AG08396 (cell line): ENCODE results near the gene RAC3.

Experiments
- DNase-seq: peaks from one replicate; pipeline ENCODE4 v3.0.0; 2012; ENCODE audit warnings: low spot score, mixed read lengths

Gene RAC3

GRCh38 chr17:82041144-82041814 is 9.8 kb downstream of the RAC3 start:
- no peak for DNase-seq

- no peak for DNase-seq
These were observed 11.2 kb downstream of the RAC3 start for GRCh38 chr17:82042649-82043048.

DNA sequence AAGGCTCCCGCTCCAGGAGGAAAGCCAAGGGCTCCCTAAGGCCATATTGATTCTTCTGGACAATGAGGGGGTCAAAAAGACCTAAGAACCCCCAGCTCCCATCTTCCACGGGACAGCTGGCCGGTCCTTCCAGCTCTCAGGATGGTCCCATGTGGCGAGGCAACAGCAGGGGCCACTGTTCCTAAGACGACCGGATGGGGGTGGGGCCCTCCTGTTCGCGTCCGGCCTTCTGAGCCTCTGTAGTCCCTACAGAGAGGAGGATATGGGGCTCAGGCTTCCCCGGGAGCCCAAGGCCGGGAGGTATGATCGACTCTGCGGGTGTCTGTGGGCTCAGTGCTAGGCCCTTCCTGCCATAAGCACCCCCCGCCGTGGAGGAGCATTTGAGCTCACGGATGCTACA is 12.0 kb downstream of the RAC3 start:
- DNase-seq: no peak

DNA sequence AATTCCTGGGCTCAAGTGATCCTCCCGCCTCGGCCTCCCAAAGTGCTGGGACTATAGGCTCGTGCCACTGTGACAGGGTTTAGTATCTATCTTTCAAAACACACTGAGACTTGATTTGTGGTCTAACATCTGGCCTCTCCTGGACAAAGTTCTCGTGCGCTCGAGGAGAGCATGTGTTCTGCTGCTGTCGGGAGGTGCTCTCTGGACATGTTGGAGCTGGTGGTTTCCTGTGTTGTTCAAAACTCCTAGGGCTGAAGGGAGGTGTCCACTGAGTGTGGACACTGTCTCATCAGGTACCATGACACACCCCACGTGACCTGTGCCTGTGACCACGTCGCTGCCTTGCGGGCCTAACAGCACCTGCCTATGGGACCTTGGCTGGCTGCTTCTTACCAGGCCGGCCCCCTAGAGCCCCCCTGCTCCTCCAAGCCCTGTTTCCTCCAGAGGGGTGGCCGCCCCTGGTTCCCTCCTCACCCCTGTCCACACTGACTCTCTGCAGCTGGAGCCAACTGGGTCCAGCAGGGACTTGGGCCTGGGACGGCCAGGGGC is 14.5 kb downstream of the RAC3 start:
- DNase-seq: no peak

- no peak for DNase-seq
These were observed 15.4 kb downstream of the RAC3 start for GRCh38 chr17:82046903-82047302.

DNA sequence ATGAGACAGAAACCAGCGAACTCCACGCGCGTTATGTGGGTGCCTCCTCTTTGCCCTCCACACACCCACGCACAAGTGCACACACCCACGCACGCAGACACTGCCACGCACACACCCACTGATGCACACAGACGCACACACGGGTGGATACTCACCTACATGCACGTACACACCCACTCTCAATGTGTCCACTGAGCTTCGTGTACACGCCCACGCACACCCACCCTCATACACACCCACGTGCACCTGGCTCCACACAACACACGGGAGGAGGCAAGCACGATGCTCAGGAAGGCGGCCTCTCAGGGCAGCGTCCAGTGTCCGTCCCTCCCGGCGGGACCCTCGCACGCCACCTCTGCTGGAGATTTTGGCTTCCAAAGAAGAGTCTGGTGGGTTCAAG is 15.9 kb downstream of the RAC3 start:
- DNase-seq: no peak

DNA sequence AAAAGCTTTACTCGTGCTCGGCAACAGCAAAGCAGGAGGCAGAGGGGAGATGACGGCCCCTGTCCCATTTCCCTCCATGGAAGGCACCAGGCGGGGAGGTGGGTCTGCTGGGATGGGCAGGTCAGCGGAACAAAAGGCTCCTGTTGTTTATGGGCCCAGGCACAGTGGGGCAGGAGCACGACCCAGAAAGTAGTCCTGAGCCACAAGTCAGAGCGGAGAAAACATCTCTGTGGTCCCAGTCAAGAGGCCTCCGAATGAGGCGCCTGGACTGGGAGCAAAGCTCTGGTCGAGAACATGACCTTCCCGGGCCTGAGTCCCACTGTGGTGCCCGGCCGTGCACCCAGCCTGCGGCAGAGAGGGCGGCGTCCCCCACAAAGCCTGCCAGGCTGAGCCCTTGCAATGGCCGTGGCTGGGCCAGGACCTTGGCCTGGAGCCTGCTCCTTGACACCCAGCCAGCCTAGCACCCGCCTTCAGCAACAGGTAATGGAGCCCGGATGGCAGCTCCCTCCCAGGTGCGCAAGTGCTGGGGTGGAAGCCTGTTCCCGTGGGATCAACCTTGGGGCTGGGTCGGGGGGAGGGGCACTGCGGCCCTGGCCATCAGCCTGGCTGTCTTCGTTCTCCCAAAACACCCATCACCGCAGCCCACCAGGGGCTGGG is 16.6 kb downstream of the RAC3 start:
- no peak for DNase-seq

- DNase-seq: no peak
These were observed 17.1 kb downstream of the RAC3 start for GRCh38 chr17:82048571-82048971.

- DNase-seq: no peak
These were observed 17.6 kb downstream of the RAC3 start for GRCh38 chr17:82049106-82049505.

- no peak for DNase-seq
These were observed 18.1 kb downstream of the RAC3 start for GRCh38 chr17:82049521-82049971.

GRCh38 chr17:82050152-82050760 is 18.8 kb downstream of the RAC3 start:
- no peak for DNase-seq

DNA sequence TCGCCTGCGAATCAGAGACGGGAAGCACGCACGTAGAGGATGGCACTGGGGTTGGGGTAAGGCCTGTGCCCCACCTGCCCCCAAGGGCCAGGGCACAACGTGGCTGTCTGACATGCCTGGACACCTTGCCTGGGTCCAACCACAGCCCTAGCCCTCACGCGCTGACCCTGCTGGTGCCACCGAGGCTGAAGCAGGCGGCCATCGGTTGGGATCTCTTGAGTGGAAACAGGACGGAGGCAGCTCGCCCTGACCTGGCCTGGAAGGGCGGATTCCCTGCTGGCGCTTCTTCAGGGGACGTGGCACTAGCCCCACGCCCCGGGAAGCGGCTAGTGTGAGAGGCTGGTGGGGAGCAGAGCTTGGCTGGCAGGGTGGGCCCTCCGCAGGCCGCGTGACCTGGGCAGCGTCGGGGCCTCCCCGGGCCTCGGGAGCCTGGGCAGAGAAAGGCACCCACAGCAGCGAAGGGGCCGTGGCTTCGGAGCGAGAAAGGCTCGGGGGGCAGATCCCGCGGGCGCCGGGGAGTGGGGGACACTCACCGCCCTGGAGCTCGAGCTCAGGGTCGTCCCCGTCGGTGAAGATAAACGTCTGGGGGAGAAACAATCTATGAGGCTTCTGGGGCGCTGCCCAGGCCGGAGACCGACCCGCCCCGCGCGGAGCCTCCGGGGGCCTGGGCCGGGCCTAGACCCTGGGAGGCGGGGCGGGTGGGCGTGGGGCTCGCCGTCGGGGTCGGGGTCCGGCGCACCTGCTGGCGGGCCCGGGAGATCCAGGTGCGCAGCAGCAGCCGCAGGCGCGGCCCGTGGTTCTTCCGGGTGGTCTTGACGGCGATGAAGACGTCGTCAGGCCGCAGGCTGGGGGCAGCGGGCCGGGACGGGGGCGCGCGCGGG is 19.5 kb downstream of the RAC3 start:
- no peak for DNase-seq

- DNase-seq: peak; percentile 92
These were observed 20.5 kb downstream of the RAC3 start, which contains the start of the genes GPS1 and RFNG for GRCh38 chr17:82051776-82052637. Gene GPS1 (plus strand): TSS chr17:82051898. CDS start chr17:82051932, 34 bp downstream. Gene RFNG (minus strand): TSS chr17:82051811. CDS start chr17:82051766, 45 bp downstream.

DNA sequence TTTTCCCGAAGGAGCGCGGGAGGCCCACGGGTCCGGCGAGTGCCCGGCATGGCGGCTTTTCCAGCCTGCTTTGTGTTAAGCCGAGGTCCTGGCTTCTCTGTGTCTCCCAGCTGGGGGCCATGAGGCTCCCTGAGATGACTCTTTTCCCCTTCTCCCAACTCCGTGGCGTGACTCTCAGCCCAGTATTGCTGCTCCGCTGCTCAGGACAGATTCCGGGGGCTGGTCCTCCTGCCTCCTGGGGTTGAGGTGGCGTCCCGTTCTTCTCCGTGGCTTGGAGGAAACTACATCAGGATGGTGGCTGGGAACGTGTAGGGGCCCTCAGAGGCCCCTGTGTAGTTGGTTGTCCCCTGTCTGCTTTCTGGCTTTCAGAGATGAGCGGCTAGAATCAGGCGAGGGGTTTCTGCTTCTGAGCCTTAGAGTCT is 21.2 kb downstream of the RAC3 start:
- DNase-seq: no peak

DNA sequence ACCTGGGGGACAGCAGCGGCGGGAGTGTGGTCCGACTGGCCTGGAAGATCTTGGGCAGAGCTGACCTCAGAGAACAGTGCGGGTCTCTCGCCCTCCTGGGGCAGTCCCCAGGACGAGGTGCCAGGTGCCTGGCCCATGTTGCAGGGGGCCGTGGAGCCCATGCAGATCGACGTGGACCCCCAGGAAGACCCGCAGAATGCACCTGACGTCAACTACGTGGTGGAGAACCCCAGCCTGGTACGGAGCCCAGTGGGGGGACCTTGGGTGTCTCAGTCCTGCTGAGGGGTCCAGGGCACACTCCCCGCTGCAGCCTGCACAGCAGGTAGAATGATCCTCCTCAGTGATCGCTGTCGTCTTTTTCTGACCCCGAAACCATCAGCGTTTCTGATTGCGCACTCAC is 21.7 kb downstream of the RAC3 start:
- no peak for DNase-seq

- DNase-seq: no peak
These were observed 22.2 kb downstream of the RAC3 start for GRCh38 chr17:82053556-82054263.

DNA sequence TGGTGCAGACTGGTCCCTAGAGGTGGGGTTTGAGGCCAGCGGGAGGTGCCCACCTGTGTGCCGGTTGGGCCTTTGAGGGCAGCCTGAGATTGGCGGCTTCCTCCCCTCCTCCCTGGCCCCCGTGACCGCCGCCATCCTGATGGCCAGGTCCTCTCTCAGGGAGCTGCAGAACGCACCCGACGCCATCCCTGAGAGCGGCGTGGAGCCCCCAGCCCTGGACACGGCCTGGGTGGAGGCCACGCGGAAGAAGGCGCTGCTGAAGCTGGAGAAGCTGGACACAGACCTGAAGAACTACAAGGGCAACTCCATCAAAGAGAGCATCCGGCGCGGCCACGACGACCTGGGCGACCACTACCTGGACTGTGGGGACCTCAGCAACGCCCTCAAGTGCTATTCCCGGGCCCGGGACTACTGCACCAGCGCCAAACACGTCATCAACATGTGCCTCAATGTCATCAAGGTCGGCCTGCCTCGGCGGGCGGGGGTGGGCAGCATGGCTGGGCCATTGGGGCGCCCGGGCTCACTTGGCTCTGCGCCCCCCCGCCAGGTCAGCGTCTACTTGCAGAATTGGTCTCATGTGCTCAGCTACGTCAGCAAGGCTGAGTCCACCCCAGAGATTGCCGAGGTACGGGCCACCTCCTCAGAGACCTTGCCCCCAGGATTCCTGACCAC is 23.0 kb downstream of the RAC3 start:
- no peak for DNase-seq

- DNase-seq: no peak
These were observed 23.8 kb downstream of the RAC3 start for GRCh38 chr17:82055023-82055964.
